GM06990 (cell line): ENCODE measurements around the gene ZFX.

Experiments
- DNase-seq: peaks from one replicate; pipeline ENCODE4 v3.0.0-alpha.2; 2011; ENCODE audit not compliant: insufficient read length; ENCODE audit errors: extremely low read depth
- H3K27me3 ChIP-seq: replicated peaks from 2 replicates; pipeline ENCODE4 v1.6.0; 2011; ENCODE audit warnings: low read length; ENCODE audit not compliant: control insufficient read depth, insufficient read depth
- H3K36me3 ChIP-seq: 2 replicates; pipeline ENCODE4 v1.5.1; 2011; ENCODE audit warnings: low read length; ENCODE audit not compliant: control insufficient read depth, insufficient read depth
- H3K4me3 ChIP-seq: replicated peaks from 2 replicates; pipeline ENCODE4 v1.5.1; 2011; ENCODE audit warnings: low read depth, mild to moderate bottlenecking, control low read depth, low read length
- TF ChIP-seq, protein P1 (sequence below): IDR thresholded peaks from 2 replicates; pipeline ENCODE4 v1.5.1; 2011; ENCODE audit warnings: low read length, control low read depth, mild to moderate bottlenecking, inconsistent platforms; ENCODE audit not compliant: insufficient read depth, poor library complexity, severe bottlenecking

Gene ZFX

DNA sequence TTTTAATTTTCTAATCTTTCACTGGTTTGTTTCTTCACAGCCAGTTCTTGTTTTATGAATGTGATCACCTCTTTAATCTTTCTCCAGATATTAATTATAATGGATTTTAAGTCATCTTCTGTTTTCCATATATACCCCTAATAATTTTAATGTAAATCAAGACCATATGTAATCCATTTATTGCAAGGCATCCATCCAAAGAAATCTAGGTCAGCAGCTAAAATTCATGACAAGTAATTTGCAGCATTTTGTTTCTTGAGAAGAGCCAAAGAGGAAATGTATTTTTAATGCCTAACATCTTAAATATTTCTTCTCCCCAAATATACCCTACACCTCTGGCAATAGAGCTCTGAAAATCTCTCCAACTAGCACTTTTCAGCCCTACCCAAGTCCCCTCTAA is 83.3 kb downstream of the ZFX start:
- no peak for DNase-seq

DNA sequence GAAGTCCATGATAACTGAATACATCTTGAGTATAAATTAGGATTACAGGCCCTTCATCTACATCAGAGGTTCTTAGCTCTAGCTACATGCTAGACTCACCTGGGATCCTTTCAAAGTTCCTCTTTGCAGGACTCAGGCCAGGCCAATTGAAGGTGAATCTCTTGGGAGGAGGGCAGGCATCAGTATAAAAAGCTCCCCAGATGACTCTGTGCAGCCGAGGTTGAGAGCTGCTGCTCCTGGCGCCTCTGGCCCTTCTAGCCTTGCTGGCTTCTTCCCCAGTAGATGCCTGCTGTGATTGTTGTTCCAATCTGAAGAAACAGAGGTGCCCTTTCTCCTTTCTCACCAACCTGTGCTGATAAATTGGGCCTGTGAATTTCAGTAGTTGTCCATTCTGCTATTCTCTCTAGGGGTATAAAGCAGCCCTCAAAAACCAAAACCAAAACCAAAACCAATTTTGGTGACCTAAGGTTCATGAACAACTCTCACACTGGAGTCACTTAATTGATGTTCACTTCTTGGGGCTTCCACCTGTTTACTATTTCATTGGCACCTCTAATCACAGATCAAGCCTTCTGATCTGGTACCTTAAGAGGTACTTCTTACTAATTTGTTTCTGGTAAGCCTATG is 85.7 kb downstream of the ZFX start:
- no peaks in the 10 kb centered on the region for H3K36me3 ChIP-seq
- H3K4me3 ChIP-seq, result peak overlapping the region; percentile 37
- TF ChIP-seq, protein P1, sequence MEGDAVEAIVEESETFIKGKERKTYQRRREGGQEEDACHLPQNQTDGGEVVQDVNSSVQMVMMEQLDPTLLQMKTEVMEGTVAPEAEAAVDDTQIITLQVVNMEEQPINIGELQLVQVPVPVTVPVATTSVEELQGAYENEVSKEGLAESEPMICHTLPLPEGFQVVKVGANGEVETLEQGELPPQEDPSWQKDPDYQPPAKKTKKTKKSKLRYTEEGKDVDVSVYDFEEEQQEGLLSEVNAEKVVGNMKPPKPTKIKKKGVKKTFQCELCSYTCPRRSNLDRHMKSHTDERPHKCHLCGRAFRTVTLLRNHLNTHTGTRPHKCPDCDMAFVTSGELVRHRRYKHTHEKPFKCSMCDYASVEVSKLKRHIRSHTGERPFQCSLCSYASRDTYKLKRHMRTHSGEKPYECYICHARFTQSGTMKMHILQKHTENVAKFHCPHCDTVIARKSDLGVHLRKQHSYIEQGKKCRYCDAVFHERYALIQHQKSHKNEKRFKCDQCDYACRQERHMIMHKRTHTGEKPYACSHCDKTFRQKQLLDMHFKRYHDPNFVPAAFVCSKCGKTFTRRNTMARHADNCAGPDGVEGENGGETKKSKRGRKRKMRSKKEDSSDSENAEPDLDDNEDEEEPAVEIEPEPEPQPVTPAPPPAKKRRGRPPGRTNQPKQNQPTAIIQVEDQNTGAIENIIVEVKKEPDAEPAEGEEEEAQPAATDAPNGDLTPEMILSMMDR, result no peak
- no peak for DNase-seq
- H3K27me3 ChIP-seq, result no peaks in the 10 kb centered on the region

More for the DNA sequence above, 83.3 kb downstream of the ZFX start:
- Histone ChIP-seq H3K4me3 (no peak overlapping the region), H3K36me3 (no peaks in the 10 kb centered on the region), H3K27me3 (no peaks in the 10 kb centered on the region)
- TF ChIP-seq, protein P1, result no peak

DNA sequence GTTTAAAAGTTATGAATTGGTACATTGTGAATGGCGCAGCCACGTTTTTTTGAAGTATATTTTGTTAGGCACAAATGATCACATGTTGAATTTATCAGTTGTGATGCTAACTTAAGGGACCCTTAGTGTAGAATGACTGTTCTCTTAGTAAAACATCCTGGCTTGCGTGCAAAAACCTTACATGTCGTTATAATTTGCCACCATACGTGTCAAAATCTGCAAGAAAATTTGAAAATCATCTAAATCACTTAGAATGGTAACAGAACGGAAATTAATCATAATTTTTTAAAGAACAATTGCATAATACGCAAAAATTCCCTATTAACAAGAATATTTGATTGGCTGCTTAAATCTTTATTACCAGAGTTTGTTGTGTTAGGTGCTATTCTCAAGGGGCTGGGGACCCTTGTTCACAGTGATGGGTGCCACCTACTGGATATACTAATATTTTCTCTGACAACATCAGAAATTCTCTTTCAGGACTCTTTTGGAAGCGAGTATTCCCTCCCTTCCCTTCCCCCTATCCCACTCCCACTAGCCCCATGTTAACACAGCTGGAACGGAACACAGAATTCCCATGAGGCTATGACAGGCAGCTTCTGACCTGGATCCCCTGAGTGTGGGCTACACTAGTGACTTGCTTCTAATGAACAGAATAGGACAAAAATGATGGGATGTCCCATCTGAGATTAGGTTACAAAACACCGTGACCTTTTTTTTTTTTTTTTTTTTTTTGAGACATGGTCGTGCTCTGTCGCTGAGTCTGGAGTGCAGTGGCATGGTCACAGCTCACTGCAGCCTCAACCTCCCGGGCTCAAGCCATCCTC is 92.5 kb downstream of the ZFX start:
- no peak for DNase-seq
- TF ChIP-seq, protein P1, result peak; percentile 48
- Histone ChIP-seq H3K27me3 (no peaks in the 10 kb centered on the region), H3K36me3 (no peaks in the 10 kb centered on the region), H3K4me3 (peak overlapping the region; percentile 32; the same call in 1 of the 2 replicates)

DNA sequence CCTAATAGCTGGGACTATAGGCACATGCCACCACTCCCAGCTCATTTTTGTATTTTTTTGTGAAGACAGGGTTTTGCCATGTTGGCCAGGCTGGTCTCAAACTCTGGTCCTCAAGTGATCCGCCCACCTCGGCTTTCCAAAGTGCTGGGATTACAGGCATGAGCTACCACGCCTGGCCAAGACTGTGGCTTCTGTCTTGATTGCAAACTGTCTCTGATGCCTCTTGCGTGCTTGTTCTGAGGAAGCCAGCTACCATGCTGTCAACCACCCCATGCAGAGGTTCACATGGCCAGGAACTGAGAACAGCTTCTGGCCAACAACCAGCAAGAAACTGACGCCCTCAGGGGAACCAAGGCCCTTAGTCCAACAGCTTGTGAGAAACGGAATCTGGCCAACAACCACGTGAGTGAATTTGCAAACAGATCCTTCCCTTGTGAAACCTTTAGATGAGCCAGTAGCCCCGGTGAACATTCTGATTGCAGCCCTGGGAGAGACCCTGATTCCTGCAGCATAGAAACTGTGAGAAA is 93.2 kb downstream of the ZFX start:
- TF ChIP-seq, protein P1, result no peak
- DNase-seq, result peak; percentile 48
- Histone ChIP-seq H3K36me3 (no peaks in the 10 kb centered on the region), H3K27me3 (no peaks in the 10 kb centered on the region), H3K4me3 (peak overlapping the region; percentile 36)

DNA sequence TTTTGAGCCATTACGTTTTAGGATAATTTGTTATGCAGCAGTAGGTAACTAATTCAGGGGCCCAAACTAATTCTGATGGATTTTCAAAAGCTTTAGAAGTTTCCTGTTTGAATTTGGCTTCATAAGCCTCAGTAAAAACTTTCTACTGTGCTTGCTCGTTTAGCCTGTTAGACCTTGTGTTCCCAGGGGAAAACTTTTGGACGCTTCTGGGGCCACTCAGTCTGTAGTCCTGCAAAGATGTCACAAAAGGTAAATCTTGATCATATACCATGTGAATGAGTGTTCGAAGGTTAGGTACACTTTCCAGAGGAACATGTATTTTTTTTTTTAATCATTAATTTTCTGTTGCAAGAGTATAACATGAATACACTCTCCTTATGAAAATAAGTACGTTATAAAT is 93.7 kb downstream of the ZFX start:
- no peak for DNase-seq
- no peaks in the 10 kb centered on the region for H3K27me3 ChIP-seq
- TF ChIP-seq, protein P1, result no peak
- H3K36me3 ChIP-seq, result no peaks in the 10 kb centered on the region
- peak overlapping the region; percentile 36 for H3K4me3 ChIP-seq
